UCSD-AML1 (cell line): ENCODE data around the gene CRYM.
"Not testable (repeated sequence)": the region's sequence is repeated elsewhere in the genome, so short reads cannot be mapped to it uniquely, and the experiment has no call there.

Experiments
- DNase-seq: peaks from one replicate; lab custom pipeline; 2025; ENCODE audit not compliant: unreplicated experiment; lab: John Stamatoyannopoulos, UW

CRYM gene

DNA sequence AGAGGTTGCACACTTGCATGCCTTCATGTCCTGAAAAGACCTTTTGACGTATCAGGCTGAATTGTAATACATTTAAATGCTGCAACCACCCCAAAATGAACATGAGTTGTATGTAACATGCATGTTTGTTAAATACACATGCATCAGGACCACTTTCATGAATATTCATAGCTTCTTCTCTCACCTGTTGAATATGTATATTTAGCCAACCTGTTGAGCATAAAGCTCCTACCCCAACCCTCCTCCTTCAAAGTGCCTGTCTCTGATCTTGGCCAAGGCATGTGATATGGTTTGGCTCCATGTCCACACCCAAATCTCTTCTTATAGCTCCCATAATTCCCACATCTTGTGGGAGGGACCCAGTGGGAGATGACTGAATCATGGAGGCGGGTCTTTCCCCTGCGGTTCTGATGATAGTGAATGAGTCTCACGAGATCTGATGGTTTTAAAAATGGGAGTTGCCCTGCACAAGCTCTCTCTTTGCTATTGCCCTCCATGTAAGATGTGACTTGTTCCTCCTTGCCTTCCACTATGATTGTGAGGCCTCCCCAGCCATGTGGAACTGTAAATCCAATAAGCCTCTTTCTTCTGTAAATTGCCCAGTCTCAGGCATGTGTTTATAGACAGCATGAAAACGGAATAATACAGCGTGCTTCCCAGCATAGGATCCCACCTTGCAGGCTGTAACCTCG lies 3.8 kb upstream of the CRYM start:
- no peak for DNase-seq

DNA sequence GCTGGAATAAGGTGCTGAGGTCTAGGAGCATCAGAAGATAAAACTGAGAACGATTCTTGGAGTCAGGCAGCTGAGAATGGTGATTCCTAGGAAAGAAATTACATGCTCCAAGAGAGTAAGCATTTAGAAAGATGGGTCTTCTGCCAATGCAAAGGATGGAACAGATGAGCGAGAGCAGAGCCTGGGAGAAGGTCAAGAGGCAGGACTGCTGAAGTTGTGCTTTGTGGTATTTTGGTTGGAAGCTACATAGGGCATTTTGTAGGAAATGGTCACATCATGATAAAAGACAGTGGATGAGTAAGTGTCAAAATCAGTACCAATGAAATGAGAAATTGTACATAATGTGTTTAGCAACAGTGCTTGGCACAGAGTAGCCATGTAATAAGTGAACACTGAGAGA lies 1.4 kb upstream of the CRYM start:
- DNase-seq, result no peak

DNA sequence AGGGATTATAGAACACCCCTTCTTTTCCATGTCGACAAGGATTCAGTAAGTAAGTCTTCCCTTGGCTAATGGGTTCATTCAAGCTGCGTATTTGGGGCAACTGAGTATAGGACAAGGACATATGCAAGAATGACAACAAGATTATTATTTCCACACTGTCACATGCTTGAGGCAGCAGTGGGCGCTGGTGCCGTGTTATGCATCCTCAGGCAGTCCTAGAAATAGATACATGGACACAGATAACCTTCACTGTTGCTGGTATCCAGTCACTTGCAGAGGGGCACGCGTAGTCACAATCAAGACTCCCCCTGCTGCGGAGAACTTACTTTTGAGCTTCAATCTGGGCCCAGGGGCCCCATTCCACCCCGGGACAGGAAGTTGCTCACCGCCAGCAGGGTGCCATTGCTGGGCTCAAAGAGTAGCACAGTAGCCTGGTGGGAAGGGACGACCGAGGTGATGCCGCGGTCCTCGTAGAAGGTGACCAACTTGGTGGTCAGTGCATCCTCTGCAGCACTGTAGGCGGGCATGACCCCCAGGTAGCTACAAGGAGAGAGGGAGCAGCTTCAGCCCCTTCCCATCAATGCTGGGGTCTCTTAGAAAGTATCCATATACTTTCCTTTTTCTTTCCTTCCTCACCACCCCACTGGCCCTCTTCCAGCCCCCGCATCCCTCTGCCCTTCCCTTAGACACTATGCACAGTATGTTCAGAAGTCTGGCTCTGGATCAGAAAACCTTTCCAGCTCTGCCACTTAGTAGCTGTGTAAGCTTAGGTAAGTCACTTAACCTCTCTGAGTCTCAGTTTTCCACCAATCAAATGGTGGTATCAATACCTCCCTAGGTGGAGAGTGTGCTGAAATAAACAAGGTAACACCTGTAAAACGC lies 804 bp downstream of the CRYM start:
- DNase-seq, result no peak

DNA sequence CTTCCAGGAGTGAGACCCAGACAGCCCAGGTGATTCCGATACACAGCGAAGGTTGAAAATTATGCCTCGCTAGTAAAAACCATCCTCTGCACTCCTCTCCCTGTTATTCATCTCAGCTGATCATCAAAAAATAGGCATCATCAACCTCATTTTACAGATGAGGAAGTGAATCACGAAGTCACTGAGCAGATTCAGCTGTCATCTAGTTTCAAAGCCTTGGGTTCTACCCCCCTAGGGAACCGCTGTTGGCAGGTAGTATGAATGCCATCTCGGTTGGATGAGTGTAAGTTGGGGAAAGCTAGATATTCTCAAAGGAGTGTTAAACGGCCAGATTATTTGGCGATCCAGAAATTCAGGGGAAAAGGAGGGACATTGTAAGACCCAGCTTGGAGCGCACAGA lies 2.0 kb downstream of the CRYM start:
- no peak for DNase-seq

DNA sequence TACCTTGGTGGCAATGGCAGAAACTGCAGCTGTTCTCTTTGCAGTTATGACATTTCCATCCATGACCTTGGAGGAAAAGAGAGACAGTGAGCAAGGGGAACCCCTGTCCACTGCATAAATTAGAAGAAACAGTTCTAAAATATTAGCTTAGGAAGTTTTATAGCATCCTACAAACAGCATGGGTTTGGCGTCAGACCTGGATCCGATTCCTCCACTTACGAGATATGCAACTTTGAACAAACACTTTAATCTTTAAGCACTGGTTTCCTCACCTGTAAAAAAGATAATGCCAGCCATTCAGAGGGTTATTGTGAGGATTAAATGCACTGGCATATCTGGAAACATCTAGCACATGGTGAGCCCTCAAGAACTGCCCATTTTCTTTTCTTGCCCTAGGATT lies 2.6 kb downstream of the CRYM start:
- no peak for DNase-seq

- no peak for DNase-seq
These were observed 3.8 kb downstream of the CRYM start for GRCh38 chr16:21274172-21274726.

DNA sequence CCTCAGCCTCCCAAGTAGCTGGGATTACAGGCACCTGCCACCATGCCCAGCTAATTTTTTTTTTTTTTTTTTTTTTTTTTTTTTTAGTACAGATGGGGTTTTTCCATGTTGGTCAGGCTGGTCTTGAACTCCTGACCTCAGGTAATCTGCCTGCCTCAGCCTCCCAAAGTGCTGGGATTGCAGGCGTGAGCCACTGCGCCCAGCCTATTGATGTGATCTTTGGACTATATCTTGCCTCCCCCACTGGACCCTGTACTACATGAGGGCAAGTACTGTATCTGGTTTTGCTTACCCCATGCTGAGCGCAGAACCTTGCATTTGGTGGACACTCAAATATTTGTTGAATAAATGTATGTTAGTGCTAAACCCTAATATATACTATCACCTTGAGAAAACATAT lies 5.3 kb downstream of the CRYM start:
- DNase-seq, result not testable (repeated sequence)

DNA sequence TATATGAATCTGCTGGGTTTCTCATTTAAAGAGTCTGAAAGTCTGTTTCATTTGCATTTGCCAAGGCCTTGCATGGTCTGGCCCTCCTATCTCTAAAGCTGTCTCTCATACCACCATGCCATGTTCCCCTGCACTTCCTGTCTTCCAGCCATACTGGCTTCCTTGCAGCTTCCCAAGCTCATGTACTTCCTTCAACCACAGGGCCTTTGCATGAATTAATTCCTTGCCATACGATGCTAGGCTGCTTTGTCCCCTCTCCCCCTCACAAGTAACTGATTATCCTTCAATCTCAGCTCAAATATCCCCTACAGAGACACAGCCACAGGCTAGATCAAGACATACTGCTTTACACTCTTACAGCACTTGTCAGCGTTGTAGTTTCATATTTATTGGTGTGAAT lies 5.8 kb downstream of the CRYM start:
- no peak for DNase-seq

DNA sequence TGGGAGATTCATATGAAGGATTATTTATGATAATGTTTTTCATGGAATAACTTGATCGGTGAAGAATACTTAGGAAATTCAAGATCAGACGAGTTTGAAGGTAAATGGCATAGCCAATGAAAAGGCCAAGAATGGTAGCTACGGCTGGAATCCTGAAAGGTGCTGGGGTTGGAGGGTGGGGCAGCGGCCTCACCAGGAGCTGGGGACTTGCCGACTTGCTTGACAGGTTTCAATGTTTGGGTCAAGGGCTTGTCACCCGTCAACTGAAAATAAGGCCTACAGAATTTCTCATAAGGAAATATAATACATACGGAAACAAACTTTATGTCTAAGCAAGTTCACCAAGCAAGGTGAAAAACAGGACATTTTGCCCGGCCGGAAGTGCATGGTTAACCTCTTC lies 9.9 kb downstream of the CRYM start:
- no peak for DNase-seq

- DNase-seq, result no peak
These were observed 10.8 kb downstream of the CRYM start for GRCh38 chr16:21267298-21267697.

DNA sequence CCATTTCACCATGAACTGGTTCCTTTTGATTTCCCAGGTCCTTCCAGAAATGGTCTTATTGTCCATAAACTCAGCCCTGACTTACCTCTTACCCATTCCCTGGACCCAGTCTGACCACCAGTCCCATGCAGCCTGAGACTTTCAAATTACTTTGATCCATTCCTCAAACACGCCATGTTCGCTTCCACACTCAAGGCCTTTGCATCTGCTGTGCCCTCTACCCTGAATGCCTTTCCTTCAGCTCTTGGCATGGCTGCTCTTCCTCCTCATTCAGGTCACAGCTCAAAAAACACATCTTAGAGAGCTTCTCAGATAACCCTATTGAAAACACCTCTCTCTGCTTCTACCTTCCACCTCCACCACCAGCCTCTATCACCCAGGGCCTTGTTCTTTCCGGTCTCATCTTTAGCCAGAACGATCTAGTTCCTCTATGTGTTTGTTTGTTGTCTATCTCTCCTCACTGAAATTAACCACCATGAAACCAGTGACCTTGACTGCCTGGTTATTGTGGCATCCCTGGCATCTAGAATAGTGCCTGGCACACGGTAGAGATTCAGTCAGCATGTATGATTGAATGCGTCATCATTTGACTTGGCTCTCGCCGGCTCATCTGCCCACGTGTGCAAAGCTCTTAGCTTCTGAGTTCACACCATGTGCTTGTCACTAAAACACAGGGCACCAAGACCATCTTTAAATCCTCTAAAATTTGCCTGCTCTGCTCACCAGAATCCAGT lies 12.8 kb downstream of the CRYM start:
- DNase-seq, result no peak

- DNase-seq, result no peak
These were observed 13.5 kb downstream of the CRYM start for GRCh38 chr16:21264571-21265036.

DNA sequence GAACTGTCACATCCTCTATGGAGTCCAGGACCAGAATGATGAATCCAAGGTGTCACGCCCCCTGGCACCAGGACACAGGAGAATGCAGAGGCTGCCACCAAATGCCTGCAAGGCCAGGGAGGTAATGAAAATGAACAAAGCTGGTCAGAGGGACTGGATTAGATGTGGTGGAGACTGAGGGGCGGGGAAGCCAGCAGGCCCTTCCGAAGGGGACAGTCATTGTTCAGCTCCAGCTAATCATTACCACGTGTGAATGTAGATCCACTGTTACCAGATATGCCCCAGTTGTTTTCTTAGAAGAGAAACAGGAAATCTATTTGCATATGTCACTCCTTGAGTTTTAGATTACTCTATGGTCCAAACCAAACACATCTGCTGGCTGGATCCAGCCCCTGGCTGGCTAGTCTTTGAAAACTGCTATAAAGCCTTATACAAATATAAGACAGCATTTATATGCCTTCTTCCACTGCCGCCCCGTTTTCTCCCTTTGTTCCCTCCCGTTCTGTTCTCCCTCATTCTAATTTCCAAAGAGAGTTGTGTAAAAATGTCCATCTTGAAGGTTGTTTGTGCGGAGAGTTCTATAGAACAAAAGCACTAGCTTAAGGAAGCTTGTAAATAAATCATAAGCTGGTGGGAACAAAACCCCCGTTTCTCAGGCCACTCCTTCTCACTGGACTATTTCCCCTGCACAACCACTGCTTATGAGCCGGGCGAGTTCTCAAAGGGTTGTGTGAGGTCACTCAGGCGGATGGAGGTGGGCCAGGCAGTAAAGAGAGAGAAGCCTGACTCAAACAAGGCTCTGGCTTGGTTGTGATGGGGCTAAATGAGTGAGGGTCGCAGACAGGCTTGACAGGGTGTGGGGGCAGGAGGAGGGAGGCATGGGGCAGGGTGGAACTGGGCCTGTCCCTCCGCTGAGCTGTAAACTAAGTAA lies 14.2 kb downstream of the CRYM start:
- DNase-seq, result no peak

GRCh38 chr16:21262779-21263639 lies 15.1 kb downstream of the CRYM start:
- DNase-seq, result no peak

DNA sequence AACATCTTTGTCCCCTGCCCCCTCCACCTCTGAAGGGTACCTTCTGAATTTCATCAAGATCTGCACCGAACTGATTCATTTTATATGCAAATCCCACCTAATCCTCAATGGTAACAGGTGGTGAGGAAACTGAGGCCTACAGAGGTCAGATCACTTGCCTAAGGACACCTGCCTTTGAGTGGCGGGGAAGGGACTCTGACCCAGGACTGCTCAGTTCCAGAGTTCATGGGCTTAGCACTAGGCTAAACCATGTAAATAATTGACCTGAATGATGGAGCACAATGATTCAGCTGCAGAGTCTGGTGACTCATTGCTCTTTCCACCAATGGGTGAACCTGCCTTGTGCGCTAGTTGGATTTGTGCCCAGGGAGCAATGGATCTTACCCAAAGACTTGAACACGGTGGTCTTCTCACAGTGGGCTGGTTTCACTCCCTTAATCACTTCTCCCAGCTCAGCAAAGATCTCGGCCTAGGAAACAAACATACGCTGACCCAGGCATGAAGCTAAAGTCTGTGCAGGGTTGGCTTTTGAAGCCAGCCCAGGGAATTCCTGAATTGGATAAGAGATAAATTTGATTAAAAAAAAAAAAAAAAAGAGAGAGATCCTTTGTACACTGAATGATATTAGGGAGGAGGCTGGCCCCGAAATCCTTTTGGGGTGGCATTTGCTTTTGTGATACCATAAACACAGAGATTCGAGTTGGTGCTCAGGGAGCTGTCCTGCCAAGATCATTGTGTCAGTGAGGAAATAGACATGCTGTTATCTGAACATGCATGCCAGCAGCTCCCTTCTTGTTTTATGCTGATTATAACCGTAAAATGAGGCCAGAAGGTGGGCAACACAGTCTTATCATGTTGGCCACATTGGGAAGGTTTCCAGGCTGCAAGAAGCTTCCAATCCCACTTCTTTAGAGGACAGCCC lies 17.0 kb downstream of the CRYM start:
- DNase-seq, result no peak

GRCh38 chr16:21257284-21257683 lies 20.8 kb downstream of the CRYM start:
- DNase-seq, result no peak

DNA sequence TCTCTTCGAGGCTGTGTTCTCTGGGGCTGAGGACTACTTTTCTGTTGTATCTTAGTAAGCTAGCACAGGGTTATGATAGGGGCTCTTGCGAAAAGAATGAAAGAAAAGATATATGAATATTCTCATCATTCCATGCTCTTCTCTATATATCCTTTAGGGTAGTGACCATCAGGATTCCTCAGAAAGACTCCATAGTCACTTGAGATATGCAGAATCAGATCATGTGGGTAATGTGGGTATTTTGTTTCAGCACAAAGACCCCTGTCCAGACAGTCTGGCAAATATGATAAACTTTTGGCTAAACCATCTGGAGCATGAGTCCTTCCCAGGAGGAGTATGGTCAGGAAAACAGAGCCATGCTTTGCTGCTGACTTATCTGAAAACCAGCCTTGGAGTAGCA lies 21.5 kb downstream of the CRYM start:
- no peak for DNase-seq

GRCh38 chr16:21253470-21253869 lies 24.6 kb downstream of the CRYM start:
- no peak for DNase-seq
